Smooth muscle cell (in vitro differentiated cells): ENCODE data around the gene TANGO2. TPM values are rescaled to one million over a fixed set of nuclear protein-coding genes. Genes with fewer than 3 reads are reported as not detected.

ENCODE experiments used
- DNase-seq: peaks from one replicate; lab custom pipeline; 2025; ENCODE audit not compliant: unreplicated experiment; lab: John Stamatoyannopoulos, UW
- H2AFZ ChIP-seq: fragments of 200-600 bp; sonication (generic); 2 replicates; pipeline ENCODE4 v1.6.0; 2016; ENCODE audit warnings: antibody characterized with exemption, low read depth, mild to moderate bottlenecking
- H3F3A ChIP-seq: fragments of 200-600 bp; sonication (generic); 2 replicates; pipeline ENCODE4 v1.6.0; 2017; ENCODE audit warnings: antibody characterized with exemption, low read depth
- H3K27ac ChIP-seq: fragments of 200-600 bp; sonication (generic); 2 replicates; pipeline ENCODE4 v1.5.1; 2016; ENCODE audit warnings: low read depth, mild to moderate bottlenecking
- H3K27me3 ChIP-seq: fragments of 200-600 bp; sonication (generic); 2 replicates; pipeline ENCODE4 v1.6.1; 2016; ENCODE audit warnings: low read depth, mild to moderate bottlenecking
- H3K36me3 ChIP-seq: fragments of 200-600 bp; sonication (generic); 2 replicates; pipeline ENCODE4 v1.5.1; 2016; ENCODE audit warnings: low read depth
- H3K4me1 ChIP-seq: fragments of 200-600 bp; sonication (generic); 2 replicates; pipeline ENCODE4 v1.5.1; 2016; ENCODE audit warnings: low read depth
- H3K4me2 ChIP-seq: fragments of 200-600 bp; sonication (generic); 2 replicates; pipeline ENCODE4 v1.6.0; 2016; ENCODE audit warnings: mild to moderate bottlenecking
- H3K4me3 ChIP-seq: fragments of 200-600 bp; sonication (generic); 2 replicates; pipeline ENCODE4 v1.5.1; 2016; ENCODE audit warnings: mild to moderate bottlenecking
- H3K79me2 ChIP-seq: fragments of 200-600 bp; sonication (generic); 2 replicates; pipeline ENCODE4 v1.6.0; 2016; ENCODE audit warnings: low read depth, mild to moderate bottlenecking
- H3K9ac ChIP-seq: fragments of 200-600 bp; sonication (generic); 2 replicates; pipeline ENCODE4 v1.6.0; 2016; ENCODE audit warnings: low read depth
- H3K9me3 ChIP-seq: fragments of 200-600 bp; sonication (generic); replicated peaks from 2 replicates; pipeline ENCODE4 v1.5.1; 2016; ENCODE audit warnings: low read depth
- H4K20me1 ChIP-seq: fragments of 200-600 bp; sonication (generic); 2 replicates; pipeline ENCODE4 v1.6.0; 2016; ENCODE audit warnings: low read depth
- CTCF ChIP-seq: fragments of 200-600 bp; sonication (generic); IDR thresholded peaks from 2 replicates; pipeline ENCODE4 v1.5.1; 2017; ENCODE audit warnings: borderline replicate concordance, mild to moderate bottlenecking, antibody characterized with exemption; ENCODE audit not compliant: insufficient read depth, poor library complexity, severe bottlenecking
- WGBS: methylation state at CpG from one replicate; pipeline ENCODE4 v1.1.7; 2016; ENCODE audit warnings: low lambda C conversion rate; 5-methylcytosine and 5-hydroxymethylcytosine counted together
- polyA plus RNA-seq: library from polyadenylated mRNA; unstranded; fragments of >200 nt; fragmentation: Nextera tagmentation; extraction: Ambion mirVana; gene quantifications from 2 replicates; pipeline ENCODE4 v1.2.1, GENCODE V29; 2016
- total RNA-seq: library from RNA; depleted of rRNA; stranded (reverse); fragments of >200 nt; gene quantifications from 2 replicates; pipeline ENCODE4 v1.2.3, GENCODE V29; 2014

Gene TANGO2
- total and polyA plus RNA-seq, 2 experiments from 2014 or later, result 10.8 to 14.7 TPM

GRCh38 chr22:19989725-19990067 is 31.2 kb upstream of the TANGO2 start:
- H3K4me1 ChIP-seq, result peaks cover 7% of the 10 kb centered on the region
- peaks cover 11% of the 10 kb centered on the region for H3K27me3 ChIP-seq
- H3K36me3 ChIP-seq, result no peaks in the 10 kb centered on the region
- no peak overlapping the region for H2AFZ ChIP-seq
- 86% methylated on average over 3 of the region's 3 CpGs for whole genome bisulfite sequencing
- H3K4me2 ChIP-seq, result no peak overlapping the region
- no peak overlapping the region for H3K4me3 ChIP-seq
- no peaks in the 10 kb centered on the region for H3K79me2 ChIP-seq
- no peak overlapping the region for H3K27ac ChIP-seq
- no peaks in the 10 kb centered on the region for H3K9me3 ChIP-seq
- no peak for DNase-seq
- H3K9ac ChIP-seq, result no peak overlapping the region
- no peak for TF ChIP-seq CTCF
- no peaks in the 10 kb centered on the region for H3F3A ChIP-seq
- H4K20me1 ChIP-seq, result no peaks in the 10 kb centered on the region

DNA sequence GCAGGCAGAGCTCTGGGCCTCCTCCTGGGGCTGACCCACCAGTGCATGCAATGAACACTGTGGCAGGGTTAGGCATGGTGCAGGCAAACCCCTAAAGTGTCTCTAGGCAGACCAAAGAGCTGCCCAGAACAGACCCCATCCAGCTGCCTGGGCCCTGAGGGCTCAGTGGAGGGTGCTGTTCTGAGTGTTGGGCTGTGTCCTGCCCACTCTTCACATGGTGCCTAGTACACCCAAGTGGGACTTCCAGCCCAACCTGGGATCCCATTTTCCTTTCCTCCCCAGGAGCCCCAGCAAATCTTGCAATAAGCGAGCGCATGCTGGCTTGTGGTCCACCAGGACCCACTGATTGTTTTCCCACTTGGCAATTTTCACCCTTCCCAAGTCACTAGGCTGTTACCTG is 30.7 kb upstream of the TANGO2 start:
- Histone ChIP-seq H3K36me3 (no peaks in the 10 kb centered on the region), H4K20me1 (no peaks in the 10 kb centered on the region), H3K4me3 (no peak overlapping the region), H3K27me3 (peaks cover 11% of the 10 kb centered on the region), H3F3A (no peaks in the 10 kb centered on the region), H3K79me2 (no peaks in the 10 kb centered on the region), H3K4me1 (peaks cover 7% of the 10 kb centered on the region), H3K9me3 (no peaks in the 10 kb centered on the region), H3K9ac (no peak overlapping the region), H3K4me2 (no peak overlapping the region), H2AFZ (no peak overlapping the region), H3K27ac (no peak overlapping the region)
- no peak for TF ChIP-seq CTCF
- WGBS, result 86% methylated on average over 2 of the region's 2 CpGs
- DNase-seq, result no peak

DNA sequence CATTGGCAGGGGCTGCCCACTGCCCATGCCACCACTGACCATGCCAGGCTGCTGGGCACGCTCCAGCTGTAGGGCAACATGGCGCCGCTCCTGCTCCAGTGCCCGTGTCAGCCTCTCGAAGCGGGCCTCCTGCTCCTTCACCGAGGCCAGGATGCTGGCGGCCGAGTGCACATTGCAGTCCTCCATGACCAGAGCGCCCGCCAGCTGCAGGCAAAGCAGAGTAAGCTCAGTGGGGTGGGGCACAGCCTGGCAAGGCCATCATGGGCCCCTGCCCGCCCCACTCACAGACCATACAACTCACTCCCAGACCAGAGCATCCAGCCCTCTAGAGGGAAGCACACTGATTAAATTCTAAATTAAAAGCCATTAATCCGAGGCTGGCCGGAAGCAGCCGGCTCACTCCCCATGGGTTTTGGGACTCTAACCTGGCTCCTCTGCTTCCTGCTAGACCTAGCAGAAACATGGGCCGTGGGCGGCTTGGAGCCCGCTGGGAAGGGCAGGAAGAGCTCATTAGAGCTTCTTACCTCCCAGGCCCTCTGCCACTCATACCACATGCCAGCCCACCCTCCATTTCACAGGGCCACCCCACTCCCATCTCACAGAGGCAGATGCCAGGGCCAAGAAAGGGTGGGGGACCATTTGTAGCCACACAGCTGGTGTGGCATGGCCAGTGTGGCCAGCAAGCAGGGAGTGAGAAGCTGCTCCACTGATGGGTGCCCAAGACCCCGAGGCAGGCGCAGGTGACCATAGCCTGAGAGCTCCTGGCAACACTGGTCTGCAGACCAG is 30.1 kb upstream of the TANGO2 start:
- Histone ChIP-seq H3K4me3 (no peak overlapping the region), H3K27ac (no peak overlapping the region), H3K9me3 (no peaks in the 10 kb centered on the region), H2AFZ (no peak overlapping the region), H4K20me1 (no peaks in the 10 kb centered on the region), H3K36me3 (no peaks in the 10 kb centered on the region), H3F3A (no peaks in the 10 kb centered on the region), H3K79me2 (no peaks in the 10 kb centered on the region), H3K9ac (no peak overlapping the region), H3K27me3 (peaks cover 10% of the 10 kb centered on the region), H3K4me1 (peaks cover 5% of the 10 kb centered on the region), H3K4me2 (no peak overlapping the region)
- TF ChIP-seq CTCF, result no peak
- DNase-seq, result no peak
- 94% methylated on average over 20 of the region's 20 CpGs for WGBS

- no peaks in the 10 kb centered on the region for H3K79me2 ChIP-seq
- no peak overlapping the region for H3K9ac ChIP-seq
- H3K4me2 ChIP-seq, result no peak overlapping the region
- no peak for TF ChIP-seq CTCF
- H3K9me3 ChIP-seq, result no peaks in the 10 kb centered on the region
- no peaks in the 10 kb centered on the region for H3K4me1 ChIP-seq
- H3F3A ChIP-seq, result no peaks in the 10 kb centered on the region
- no peak for DNase-seq
- H4K20me1 ChIP-seq, result no peaks in the 10 kb centered on the region
- peaks cover 5% of the 10 kb centered on the region for H3K27me3 ChIP-seq
- H2AFZ ChIP-seq, result no peak overlapping the region
- no peak overlapping the region for H3K27ac ChIP-seq
- no peak overlapping the region for H3K4me3 ChIP-seq
- H3K36me3 ChIP-seq, result no peaks in the 10 kb centered on the region
Observed at GRCh38 chr22:19991395-19991644, 29.6 kb upstream of the TANGO2 start.
